B cell (primary cell): ENCODE data around the gene TRABD2B. TPM values are rescaled to one million over a fixed set of nuclear protein-coding genes. Genes with fewer than 3 reads are reported as not detected.

Source experiments
- ATAC-seq: fragments of 200-7000 bp; cut with Tn5 transposase; one replicate; pipeline ENCODE4 v1.10.0; 2021; ENCODE audit warnings: low read depth, mild to moderate bottlenecking, moderate number of reproducible peaks, moderate library complexity
- CTCF ChIA-PET: fragments of 350-600 bp; sonication (Branson Sonifier 250); formaldehyde crosslinking; loops from one replicate; lab custom pipeline; 2021; ENCODE audit warnings: antibody characterized with exemption, inconsistent platforms; lab: Charles Lee
- POLR2A ChIA-PET: fragments of 350-600 bp; sonication (Branson Sonifier 250); formaldehyde crosslinking; loops from one replicate; lab custom pipeline; 2021; ENCODE audit warnings: antibody characterized with exemption; lab: Charles Lee
- DNase-seq: peaks from one replicate; pipeline ENCODE4 v3.0.0; 2013
- H2AFZ ChIP-seq: 2 replicates; pipeline ENCODE4 v1.6.1; 2012; ENCODE audit warnings: mild to moderate bottlenecking, low read depth, low read length; ENCODE audit not compliant: insufficient read depth, poor library complexity, severe bottlenecking
- H3K27ac ChIP-seq, 2 donors: 1 replicate in 1 of 2; 2 replicates in 1 of 2; pipeline ENCODE4 v1.5.1; 2012 to 2013; ENCODE audit warnings: low read length in 2 of 2, mild to moderate bottlenecking in 2 of 2, moderate library complexity in 1 of 2
- H3K27me3 ChIP-seq, 4 experiments: fragments of 200-600 bp in 1 of 4; sonication (generic) in 1 of 4; replicated peaks in 1 of 4; 1 replicate in 2 of 4; 2 replicates in 2 of 4; pipeline versions ENCODE4 v1.6.1 to v1.7.0; 2013 to 2016; ENCODE audit warnings: low read length in 3 of 4, mild to moderate bottlenecking in 2 of 4, mixed read lengths in 1 of 4, moderate library complexity in 1 of 4; ENCODE audit not compliant: insufficient read depth in 4 of 4, control insufficient read depth in 3 of 4; ENCODE audit errors: control extremely low read depth in 1 of 4
- H3K36me3 ChIP-seq, 2 experiments: replicated peaks in 1 of 2; 1 replicate in 1 of 2; 2 replicates in 1 of 2; pipeline versions ENCODE4 v1.6.1 to v1.7.1; 2013; ENCODE audit warnings: low read length in 1 of 2; ENCODE audit not compliant: insufficient read depth in 2 of 2, control insufficient read depth in 1 of 2; ENCODE audit errors: control extremely low read depth in 1 of 2, extremely low read depth in 1 of 2
- H3K4me1 ChIP-seq, 2 donors: fragments of 200-600 bp in 1 of 2; sonication (generic) in 1 of 2; 1 replicate in 1 of 2; 2 replicates in 1 of 2; pipeline versions ENCODE4 v1.5.1 to v1.6.1; 2013 to 2017; ENCODE audit warnings: low read length in 2 of 2; ENCODE audit not compliant: control insufficient read depth in 2 of 2, insufficient read depth in 2 of 2
- H3K4me2 ChIP-seq: replicated peaks from 2 replicates; pipeline ENCODE3; 2012; ENCODE audit warnings: mild to moderate bottlenecking, low read depth, low read length; ENCODE audit not compliant: poor library complexity, severe bottlenecking
- H3K4me3 ChIP-seq, 5 experiments: fragments of 200-600 bp in 1 of 5; sonication (generic) in 1 of 5; 1 replicate in 3 of 5; 2 replicates in 2 of 5; pipeline versions ENCODE4 v1.5.1 to v1.7.0; 2011 to 2016; ENCODE audit warnings: low read length in 4 of 5, mild to moderate bottlenecking in 4 of 5, low read depth in 2 of 5, control low read depth in 1 of 5, moderate library complexity in 1 of 5; ENCODE audit not compliant: insufficient read depth in 1 of 5; ENCODE audit errors: control extremely low read depth in 1 of 5, extremely low read depth in 1 of 5
- H3K79me2 ChIP-seq: fragments of 200-600 bp; sonication (generic); one replicate; pipeline ENCODE4 v1.6.0; 2016; ENCODE audit warnings: low read length; ENCODE audit not compliant: control insufficient read depth, insufficient read depth
- H3K9ac ChIP-seq: fragments of 200-600 bp; sonication (generic); 2 replicates; pipeline ENCODE4 v1.6.1; 2017; ENCODE audit warnings: mild to moderate bottlenecking, low read length, moderate library complexity
- H3K9me3 ChIP-seq, 3 donors: one replicate each; pipeline versions ENCODE4 v1.6.1 to v1.7.1; 2013; ENCODE audit warnings: low read length in 2 of 3; ENCODE audit not compliant: control insufficient read depth in 2 of 3, insufficient read depth in 1 of 3; ENCODE audit errors: control extremely low read depth in 1 of 3
- H4K20me1 ChIP-seq: 2 replicates; pipeline ENCODE4 v1.6.0; 2012; ENCODE audit warnings: mild to moderate bottlenecking, low read length; ENCODE audit not compliant: insufficient read depth, control insufficient read depth, poor library complexity, severe bottlenecking
- H3K27ac Mint-ChIP-seq: one replicate; pipeline ENCODE4 v1.8.0; 2021; ENCODE audit warnings: mixed read lengths
- H3K27me3 Mint-ChIP-seq: one replicate; pipeline ENCODE4 v1.8.0; 2021; ENCODE audit warnings: mixed read lengths
- H3K4me1 Mint-ChIP-seq: one replicate; pipeline ENCODE4 v1.8.0; 2021; ENCODE audit warnings: mixed read lengths
- H3K4me3 Mint-ChIP-seq: one replicate; pipeline ENCODE4 v1.8.0; 2021; ENCODE audit warnings: mixed read lengths
- H3K9me3 Mint-ChIP-seq: one replicate; pipeline ENCODE4 v1.8.0; 2022; ENCODE audit warnings: mixed read lengths; ENCODE audit not compliant: insufficient read depth
- EZH2 ChIP-seq: IDR thresholded peaks from 2 replicates; pipeline ENCODE4 v1.6.1; 2012; ENCODE audit warnings: borderline replicate concordance, low read depth, mild to moderate bottlenecking, moderate library complexity, low read length; ENCODE audit not compliant: insufficient read depth, poor library complexity, severe bottlenecking
- WGBS: methylation state at CpG from one replicate; pipeline ENCODE4 v1.1.5; 2013; ENCODE audit warnings: missing lambda C conversion rate; ENCODE audit not compliant: insufficient coverage; 5-methylcytosine and 5-hydroxymethylcytosine counted together
- intact Hi-C: fragments of 100-400 bp; cut with micrococcal nuclease; formaldehyde crosslinking; loops from one replicate; pipeline ENCODE4 v1.10.0; 2022
- polyA plus RNA-seq: library from polyadenylated mRNA; depleted of rRNA; stranded (reverse); fragments of >200 nt; gene quantifications from 2 replicates; pipeline ENCODE4 v1.2.3, GENCODE V29; 2012
- total RNA-seq, 2 donors: library from RNA; stranded (reverse); fragments of 120-200 nt in 1 of 2; gene quantifications; 1 replicate in 1 of 2; 2 replicates in 1 of 2; pipeline versions ENCODE4 v1.2.3 to v1.2.4, GENCODE V29; 2013 to 2022
- TF ChIP-seq, protein P1 (sequence below): fragments of 200-600 bp; IDR thresholded peaks from one replicate; pipeline ENCODE4 v1.8.0; 2022; ENCODE audit warnings: antibody characterized with exemption, mild to moderate bottlenecking

The TRABD2B gene
- total and polyA plus RNA-seq, 2 donors (not counting 1 experiment from before 2014, with no cell fraction given), result not detected

DNA sequence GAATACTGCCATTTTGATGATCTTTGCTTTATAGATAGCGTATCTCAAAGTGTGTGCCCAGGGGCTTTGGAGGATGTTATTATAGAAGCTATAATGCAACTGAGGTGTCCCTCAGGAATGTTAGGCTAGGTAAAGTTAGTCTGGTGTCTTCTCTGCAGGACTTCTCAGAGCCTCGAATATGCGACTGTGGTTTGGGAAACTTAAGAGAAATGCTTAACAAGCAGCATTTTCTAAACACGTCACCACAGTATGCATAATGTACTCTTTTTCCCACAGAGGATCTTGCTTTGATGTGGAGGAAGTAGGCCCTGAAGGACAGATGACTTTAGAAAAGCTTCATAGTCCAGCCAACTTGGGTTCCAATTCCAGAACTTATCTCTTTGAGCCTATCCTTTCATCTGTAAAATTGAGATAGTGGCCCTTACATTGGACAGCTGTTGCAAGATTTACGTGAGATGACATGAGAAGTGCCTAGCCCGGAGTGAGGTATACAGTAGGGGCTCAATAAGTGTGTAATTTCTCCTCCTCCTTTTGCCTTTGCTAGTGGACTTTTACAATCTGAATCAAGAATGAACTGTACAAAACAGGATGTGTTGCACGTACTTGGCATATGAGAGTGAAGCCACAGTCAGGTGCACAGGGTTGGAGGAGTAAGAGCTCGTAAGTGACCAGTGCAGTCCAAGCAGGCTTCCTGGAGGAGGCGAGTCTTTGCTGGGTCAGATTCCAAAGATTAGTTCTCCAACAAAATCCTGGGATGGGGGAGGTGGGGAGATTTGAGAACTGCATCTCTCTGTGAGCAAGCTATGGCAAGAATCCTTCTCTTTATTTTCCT lies 29.7 kb upstream of the TRABD2B start:
- Histone ChIP-seq H3K27ac (no peak overlapping the region), H3K27me3 (no peaks in the 10 kb centered on the region), H3K79me2 (no peaks in the 10 kb centered on the region), H4K20me1 (no peaks in the 10 kb centered on the region), H3K4me1 (no peaks in the 10 kb centered on the region), H3K4me3 (no peak overlapping the region), H2AFZ (no peak overlapping the region), H3K9ac (no peak overlapping the region), H3K4me2 (no peak overlapping the region), H3K36me3 (no peaks in the 10 kb centered on the region), H3K9me3 (no peaks in the 10 kb centered on the region)
- ATAC-seq (no peak), DNase-seq (no peak)
- Mint-ChIP-seq H3K27me3 (peaks cover 6% of the 10 kb centered on the region), H3K9me3 (no peaks in the 10 kb centered on the region), H3K4me1 (no peaks in the 10 kb centered on the region), H3K27ac (no peak overlapping the region), H3K4me3 (no peak overlapping the region)
- no peak for TF ChIP-seq EZH2
- TF ChIP-seq, protein P1, sequence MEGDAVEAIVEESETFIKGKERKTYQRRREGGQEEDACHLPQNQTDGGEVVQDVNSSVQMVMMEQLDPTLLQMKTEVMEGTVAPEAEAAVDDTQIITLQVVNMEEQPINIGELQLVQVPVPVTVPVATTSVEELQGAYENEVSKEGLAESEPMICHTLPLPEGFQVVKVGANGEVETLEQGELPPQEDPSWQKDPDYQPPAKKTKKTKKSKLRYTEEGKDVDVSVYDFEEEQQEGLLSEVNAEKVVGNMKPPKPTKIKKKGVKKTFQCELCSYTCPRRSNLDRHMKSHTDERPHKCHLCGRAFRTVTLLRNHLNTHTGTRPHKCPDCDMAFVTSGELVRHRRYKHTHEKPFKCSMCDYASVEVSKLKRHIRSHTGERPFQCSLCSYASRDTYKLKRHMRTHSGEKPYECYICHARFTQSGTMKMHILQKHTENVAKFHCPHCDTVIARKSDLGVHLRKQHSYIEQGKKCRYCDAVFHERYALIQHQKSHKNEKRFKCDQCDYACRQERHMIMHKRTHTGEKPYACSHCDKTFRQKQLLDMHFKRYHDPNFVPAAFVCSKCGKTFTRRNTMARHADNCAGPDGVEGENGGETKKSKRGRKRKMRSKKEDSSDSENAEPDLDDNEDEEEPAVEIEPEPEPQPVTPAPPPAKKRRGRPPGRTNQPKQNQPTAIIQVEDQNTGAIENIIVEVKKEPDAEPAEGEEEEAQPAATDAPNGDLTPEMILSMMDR, result no peak
- ChIA-PET POLR2A (no interaction called here), CTCF (no interaction called here)
- intact Hi-C loops, result no loop called here
- 87% methylated on average over 6 of the region's 9 CpGs for WGBS

DNA sequence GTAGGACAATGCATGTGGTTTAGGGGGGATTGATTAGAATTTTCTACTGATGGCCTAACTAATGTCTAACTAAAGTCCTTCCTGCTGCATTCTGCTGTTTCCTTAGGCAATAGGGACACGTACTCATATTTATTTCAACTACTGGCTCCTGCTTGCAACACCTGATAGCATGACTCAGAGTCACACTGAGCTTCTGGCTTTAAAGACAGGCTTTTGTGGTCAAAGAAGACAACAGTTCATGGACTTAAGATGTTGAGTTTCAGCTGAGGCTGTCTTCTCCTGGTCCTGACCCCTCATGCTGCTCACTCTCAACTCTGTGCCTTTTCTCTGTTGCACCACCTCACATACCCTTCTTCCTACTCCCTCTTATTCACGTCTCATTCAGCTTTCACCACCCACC lies 29.1 kb upstream of the TRABD2B start:
- H3K27me3 Mint-ChIP-seq, result peaks cover 6% of the 10 kb centered on the region
- H3K4me2 ChIP-seq, result no peak overlapping the region
- H3K27ac Mint-ChIP-seq, result no peak overlapping the region
- H3K79me2 ChIP-seq, result no peaks in the 10 kb centered on the region
- ChIA-PET CTCF (interaction anchor here (1.5 kb wide), 1 partner anchor 28 kb away, joined by 4 read pairs; the partner anchor contains the start of gene TRABD2B), POLR2A (no interaction called here)
- H3K4me3 Mint-ChIP-seq, result no peak overlapping the region
- intact Hi-C loops, result no loop called here
- no peaks in the 10 kb centered on the region for H4K20me1 ChIP-seq
- no CpG with 5 or more reads among the region's 2 CpGs for WGBS
- no peak overlapping the region for H3K9ac ChIP-seq
- no peaks in the 10 kb centered on the region for H3K4me1 Mint-ChIP-seq
- H3K4me3 ChIP-seq, result no peak overlapping the region
- DNase-seq (no peak), ATAC-seq (no peak)
- H2AFZ ChIP-seq, result no peak overlapping the region
- H3K9me3 ChIP-seq, result no peaks in the 10 kb centered on the region
- H3K27ac ChIP-seq, result no peak overlapping the region
- H3K9me3 Mint-ChIP-seq, result no peaks in the 10 kb centered on the region
- no peaks in the 10 kb centered on the region for H3K36me3 ChIP-seq
- no peak for TF ChIP-seq EZH2
- TF ChIP-seq, protein P1, result no peak
- H3K4me1 ChIP-seq, result no peaks in the 10 kb centered on the region
- H3K27me3 ChIP-seq, result no peaks in the 10 kb centered on the region
